Tibial artery (tissue), 4 donors: Measurements from ENCODE around the gene FSTL3.

ENCODE experiments used
- DNase-seq, 2 donors: peaks; one replicate each; pipeline ENCODE4 v3.0.0-alpha.2; 2019
- H3K27ac ChIP-seq, 2 donors: fragments of 200-600 bp; sonication (generic) in 1 of 2; 1 replicate in 1 of 2; 2 replicates in 1 of 2; pipeline ENCODE4 v1.5.1; 2018 to 2019; ENCODE audit warnings: mild to moderate bottlenecking in 1 of 2
- H3K27me3 ChIP-seq, 2 donors: fragments of 200-600 bp; sonication (generic) in 1 of 2; one replicate each; pipeline versions ENCODE4 v1.5.1 to v1.6.0; 2016 to 2019
- H3K36me3 ChIP-seq, 3 donors: fragments of 200-600 bp; sonication (generic) in 2 of 3; one replicate each; pipeline ENCODE4 v1.5.1; 2016 to 2019; ENCODE audit warnings: mild to moderate bottlenecking in 2 of 3
- H3K4me1 ChIP-seq, 4 donors: fragments of 200-600 bp; sonication (generic) in 2 of 4; 1 replicate in 3 of 4; 2 replicates in 1 of 4; pipeline ENCODE4 v1.5.1; 2016 to 2019
- H3K4me3 ChIP-seq, 2 donors: fragments of 200-600 bp; sonication (generic) in 1 of 2; 1 replicate in 1 of 2; 2 replicates in 1 of 2; pipeline ENCODE4 v1.5.1; 2018 to 2019; ENCODE audit warnings: mild to moderate bottlenecking in 2 of 2
- H3K9me3 ChIP-seq, 3 donors: fragments of 200-600 bp; sonication (generic) in 1 of 3; one replicate each; pipeline ENCODE4 v1.5.1; 2016 to 2019
- CTCF ChIP-seq, 2 experiments: fragments of 200-600 bp in 1 of 2; fragments of 450-650 bp in 1 of 2; IDR thresholded peaks; one replicate each; pipeline ENCODE4 v1.5.1; 2017 to 2019; ENCODE audit warnings: antibody characterized with exemption in 2 of 2, mild to moderate bottlenecking in 1 of 2, moderate library complexity in 1 of 2
- intact Hi-C: fragments of 100-400 bp; cut with DNase I; formaldehyde crosslinking; loops from one replicate; pipeline ENCODE4 v1.15.0; 2023; ENCODE audit warnings: low total_unique reads

FSTL3 gene

GRCh38 chr19:639253-640160 is 36.7 kb upstream of the FSTL3 start, which contains the start of gene FGF22:
TSS of gene FGF22 (plus strand) at chr19:639879. CDS start at chr19:639926, 47 bp downstream.
- H3K9me3 ChIP-seq: no peaks in the 10 kb centered on the region
- TF ChIP-seq CTCF (IDR thresholded peaks at IDR 0.05): no peak
- H3K27ac ChIP-seq: peak within 1 kb of the TSS; percentile 68 to 71
- peaks cover 0 to 1% (median 0%) of the 10 kb centered on the region in 3 donors for H3K36me3 ChIP-seq
- peak within 1 kb of the TSS; percentile 52 to 67 for H3K4me3 ChIP-seq
- H3K27me3 ChIP-seq: no peaks in the 10 kb centered on the region
- DNase-seq: peak; percentile 92 to 97
- H3K4me1 ChIP-seq: peaks cover 0 to 28% (median 14%) of the 10 kb centered on the region in 4 donors
- intact Hi-C loops: no loop called here

DNA sequence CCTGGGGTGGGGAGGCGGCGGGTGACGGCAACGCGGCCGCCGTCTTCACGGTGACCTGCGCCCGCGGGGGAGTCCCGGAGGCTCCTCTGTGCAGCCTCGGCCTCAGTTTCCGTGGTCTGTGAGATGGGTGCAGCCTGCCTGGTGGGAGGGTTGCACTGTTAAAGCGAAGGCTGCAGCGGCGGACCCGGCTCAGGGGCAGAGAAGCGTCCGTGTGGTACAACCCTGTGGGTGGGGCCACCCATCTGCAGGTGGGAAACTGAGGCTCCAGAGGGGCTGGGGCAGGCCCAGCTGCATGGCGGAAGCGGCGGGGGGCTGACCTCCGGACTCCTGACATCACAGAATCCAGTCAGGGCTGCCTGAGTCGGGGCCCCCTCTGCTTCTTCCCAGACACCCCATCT is 36.0 kb upstream of the FSTL3 start:
- Histone ChIP-seq H3K9me3 (no peaks in the 10 kb centered on the region), H3K4me1 (peaks cover 0 to 21% (median 12%) of the 10 kb centered on the region in 4 donors), H3K27ac (peak overlapping the region; percentile 61 to 71), H3K4me3 (peak overlapping the region; percentile 52 to 67), H3K27me3 (no peaks in the 10 kb centered on the region), H3K36me3 (peaks cover 0 to 8% (median 3%) of the 10 kb centered on the region in 3 donors)
- no peak for TF ChIP-seq CTCF (IDR thresholded peaks at IDR 0.05)
- no peak for DNase-seq
- intact Hi-C loops: no loop called here

- no peak for TF ChIP-seq CTCF (IDR thresholded peaks at IDR 0.05)
- intact Hi-C loops: no loop called here
- peak overlapping the region in 1 of 2 donors; percentile 61 for H3K27ac ChIP-seq
- no peaks in the 10 kb centered on the region for H3K9me3 ChIP-seq
- peaks cover 0 to 21% (median 12%) of the 10 kb centered on the region in 4 donors for H3K4me1 ChIP-seq
- H3K27me3 ChIP-seq: no peaks in the 10 kb centered on the region
- H3K4me3 ChIP-seq: peak overlapping the region in 1 of 2 donors; percentile 52
- H3K36me3 ChIP-seq: peaks cover 0 to 12% (median 5%) of the 10 kb centered on the region in 3 donors
- DNase-seq: no peak
Observed at GRCh38 chr19:640606-641189, 35.5 kb upstream of the FSTL3 start.

GRCh38 chr19:641702-642101 is 34.5 kb upstream of the FSTL3 start:
- Histone ChIP-seq H3K4me3 (no peak overlapping the region), H3K27ac (no peak overlapping the region), H3K4me1 (peaks cover 0 to 21% (median 12%) of the 10 kb centered on the region in 4 donors), H3K36me3 (peaks cover 3 to 22% (median 15%) of the 10 kb centered on the region in 3 donors), H3K27me3 (no peaks in the 10 kb centered on the region), H3K9me3 (no peaks in the 10 kb centered on the region)
- no peak for TF ChIP-seq CTCF (IDR thresholded peaks at IDR 0.05)
- DNase-seq: no peak
- intact Hi-C loops: no loop called here

GRCh38 chr19:642767-643727 is 33.1 kb upstream of the FSTL3 start:
- H3K27ac ChIP-seq: no peak overlapping the region
- H3K4me3 ChIP-seq: no peak overlapping the region
- no peaks in the 10 kb centered on the region for H3K9me3 ChIP-seq
- TF ChIP-seq CTCF (IDR thresholded peaks at IDR 0.05): no peak
- peaks cover 16 to 35% (median 28%) of the 10 kb centered on the region in 3 donors for H3K36me3 ChIP-seq
- H3K4me1 ChIP-seq: peaks cover 0 to 21% (median 12%) of the 10 kb centered on the region in 4 donors
- intact Hi-C loops: no loop called here
- no peak for DNase-seq
- H3K27me3 ChIP-seq: no peaks in the 10 kb centered on the region
